A549 (cell line): ENCODE results near the gene APOC1. TPM values are rescaled to one million over a fixed set of nuclear protein-coding genes. Genes with fewer than 3 reads are reported as not detected.

Source experiments
- polyA plus RNA-seq, 4 experiments: library from polyadenylated mRNA; depleted of rRNA in 3 of 4; stranded (reverse); fragments of >200 nt; fragmentation: RNase III in 1 of 4; extraction: RNeasy Plus Mini Kit Qiagen cat#74134 plus additional on column Dnase treatment in 1 of 4; gene quantifications; 2 replicates in 3 of 4; 3 replicates in 1 of 4; pipeline ENCODE4 v1.2.3, GENCODE V29; 2011 to 2017

APOC1 gene
- polyA plus RNA-seq, 2 of the 4 experiments (the other 2 are of a cell fraction): 88.7 to 196 TPM

Other genes with a start within 250 kb of the APOC1 start
- gene CEACAM19, start 243.1 kb upstream of the APOC1 start, polyA plus RNA-seq (2011; rRNA removed): 8.2 and 13.7 TPM in 2 replicates
- gene CEACAM19, start 243.1 kb upstream of the APOC1 start, polyA plus RNA-seq (2017; fragmentation: RNase III; extraction: RNeasy Plus Mini Kit Qiagen cat#74134 plus additional on column Dnase treatment): 7.2 to 10.3 TPM (median 9.7 TPM) in 3 replicates
- not detected in 2 replicates for gene CEACAM16, start 215.5 kb upstream of the APOC1 start, polyA plus RNA-seq (2011; rRNA removed)
- 0.08 to 0.11 TPM in 2 of 3 replicates, not detected in the other for gene CEACAM16, start 215.5 kb upstream of the APOC1 start, polyA plus RNA-seq (2017; fragmentation: RNase III; extraction: RNeasy Plus Mini Kit Qiagen cat#74134 plus additional on column Dnase treatment)
- 22.6 and 25.3 TPM in 2 replicates for gene BCL3, start 165.9 kb upstream of the APOC1 start, polyA plus RNA-seq (2011; rRNA removed)
- gene BCL3, start 165.9 kb upstream of the APOC1 start, polyA plus RNA-seq (2017; fragmentation: RNase III; extraction: RNeasy Plus Mini Kit Qiagen cat#74134 plus additional on column Dnase treatment): 49.6 to 80.7 TPM (median 72.1 TPM) in 3 replicates
- not detected in 2 replicates for gene CBLC, start 136.7 kb upstream of the APOC1 start, polyA plus RNA-seq (2011; rRNA removed)
- gene CBLC, start 136.7 kb upstream of the APOC1 start, polyA plus RNA-seq (2017; fragmentation: RNase III; extraction: RNeasy Plus Mini Kit Qiagen cat#74134 plus additional on column Dnase treatment): not detected in 3 replicates
- 15.2 and 18.4 TPM in 2 replicates for gene BCAM, start 105.5 kb upstream of the APOC1 start, polyA plus RNA-seq (2011; rRNA removed)
- 77.5 to 102 TPM (median 88.1 TPM) in 3 replicates for gene BCAM, start 105.5 kb upstream of the APOC1 start, polyA plus RNA-seq (2017; fragmentation: RNase III; extraction: RNeasy Plus Mini Kit Qiagen cat#74134 plus additional on column Dnase treatment)
- 69.4 and 84.8 TPM in 2 replicates for gene NECTIN2, start 68.3 kb upstream of the APOC1 start, polyA plus RNA-seq (2011; rRNA removed)
- gene NECTIN2, start 68.3 kb upstream of the APOC1 start, polyA plus RNA-seq (2017; fragmentation: RNase III; extraction: RNeasy Plus Mini Kit Qiagen cat#74134 plus additional on column Dnase treatment): 77.7 to 92.4 TPM (median 89.6 TPM) in 3 replicates
- gene TOMM40, start 23.4 kb upstream of the APOC1 start, polyA plus RNA-seq (2011; rRNA removed): 83.6 and 92.7 TPM in 2 replicates
- 172 to 201 TPM (median 180 TPM) in 3 replicates for gene TOMM40, start 23.4 kb upstream of the APOC1 start, polyA plus RNA-seq (2017; fragmentation: RNase III; extraction: RNeasy Plus Mini Kit Qiagen cat#74134 plus additional on column Dnase treatment)
- 9.4 and 12.5 TPM in 2 replicates for gene APOE, start 8.8 kb upstream of the APOC1 start, polyA plus RNA-seq (2011; rRNA removed)
- gene APOE, start 8.8 kb upstream of the APOC1 start, polyA plus RNA-seq (2017; fragmentation: RNase III; extraction: RNeasy Plus Mini Kit Qiagen cat#74134 plus additional on column Dnase treatment): 16.2 to 31.9 TPM (median 20.2 TPM) in 3 replicates
- gene APOC4, start 27.6 kb downstream of the APOC1 start, polyA plus RNA-seq (2011; rRNA removed): not detected in 2 replicates
- not detected in 3 replicates for gene APOC4, start 27.6 kb downstream of the APOC1 start, polyA plus RNA-seq (2017; fragmentation: RNase III; extraction: RNeasy Plus Mini Kit Qiagen cat#74134 plus additional on column Dnase treatment)
- not detected in 2 replicates for gene APOC2, start 31.4 kb downstream of the APOC1 start, polyA plus RNA-seq (2011; rRNA removed)
- 0.27 TPM in 1 of 3 replicates, not detected in the others for gene APOC2, start 31.4 kb downstream of the APOC1 start, polyA plus RNA-seq (2017; fragmentation: RNase III; extraction: RNeasy Plus Mini Kit Qiagen cat#74134 plus additional on column Dnase treatment)
- gene CLPTM1, start 40.8 kb downstream of the APOC1 start, polyA plus RNA-seq (2011; rRNA removed): 96.5 and 99.3 TPM in 2 replicates
- gene CLPTM1, start 40.8 kb downstream of the APOC1 start, polyA plus RNA-seq (2017; fragmentation: RNase III; extraction: RNeasy Plus Mini Kit Qiagen cat#74134 plus additional on column Dnase treatment): 173 to 188 TPM (median 180 TPM) in 3 replicates
- gene RELB, start 86.9 kb downstream of the APOC1 start, polyA plus RNA-seq (2011; rRNA removed): 7.5 and 8.1 TPM in 2 replicates
- gene RELB, start 86.9 kb downstream of the APOC1 start, polyA plus RNA-seq (2017; fragmentation: RNase III; extraction: RNeasy Plus Mini Kit Qiagen cat#74134 plus additional on column Dnase treatment): 9.6 to 15.1 TPM (median 9.6 TPM) in 3 replicates
- 30.7 and 39.0 TPM in 2 replicates for gene CLASRP, start 124.4 kb downstream of the APOC1 start, polyA plus RNA-seq (2011; rRNA removed)
- gene CLASRP, start 124.4 kb downstream of the APOC1 start, polyA plus RNA-seq (2017; fragmentation: RNase III; extraction: RNeasy Plus Mini Kit Qiagen cat#74134 plus additional on column Dnase treatment): 74.8 to 93.7 TPM (median 86.4 TPM) in 3 replicates
- 0.25 and 0.34 TPM in 2 replicates for gene ZNF296, start 161.9 kb downstream of the APOC1 start, polyA plus RNA-seq (2011; rRNA removed)
- 2.7 to 3.6 TPM (median 3.4 TPM) in 3 replicates for gene ZNF296, start 161.9 kb downstream of the APOC1 start, polyA plus RNA-seq (2017; fragmentation: RNase III; extraction: RNeasy Plus Mini Kit Qiagen cat#74134 plus additional on column Dnase treatment)
- gene GEMIN7, start 164.7 kb downstream of the APOC1 start, polyA plus RNA-seq (2011; rRNA removed): 42.2 and 49.2 TPM in 2 replicates
- 75.3 to 86.0 TPM (median 79.4 TPM) in 3 replicates for gene GEMIN7, start 164.7 kb downstream of the APOC1 start, polyA plus RNA-seq (2017; fragmentation: RNase III; extraction: RNeasy Plus Mini Kit Qiagen cat#74134 plus additional on column Dnase treatment)
- gene PPP1R37, start 178.6 kb downstream of the APOC1 start, polyA plus RNA-seq (2011; rRNA removed): 7.6 and 9.1 TPM in 2 replicates
- 18.7 to 21.9 TPM (median 21.8 TPM) in 3 replicates for gene PPP1R37, start 178.6 kb downstream of the APOC1 start, polyA plus RNA-seq (2017; fragmentation: RNase III; extraction: RNeasy Plus Mini Kit Qiagen cat#74134 plus additional on column Dnase treatment)
- 0.12 and 0.21 TPM in 2 replicates for gene NKPD1, start 246.4 kb downstream of the APOC1 start, polyA plus RNA-seq (2011; rRNA removed)
- 0.10 to 0.18 TPM (median 0.15 TPM) in 3 replicates for gene NKPD1, start 246.4 kb downstream of the APOC1 start, polyA plus RNA-seq (2017; fragmentation: RNase III; extraction: RNeasy Plus Mini Kit Qiagen cat#74134 plus additional on column Dnase treatment)